Mesendoderm (in vitro differentiated cells): ENCODE results near the gene ANKRD60.

ENCODE experiments used
- DNase-seq: peaks from one replicate; pipeline ENCODE4 v3.0.0; 2013
- H2AK5ac ChIP-seq: 2 replicates; pipeline ENCODE4 v1.6.1; 2013; ENCODE audit warnings: low read length, inconsistent platforms
- H2BK120ac ChIP-seq: 2 replicates; pipeline ENCODE4 v1.6.1; 2013; ENCODE audit warnings: low read depth, mild to moderate bottlenecking, low read length, moderate library complexity, mixed read lengths
- H2BK15ac ChIP-seq: replicated peaks from 2 replicates; pipeline ENCODE4 v1.6.1; 2013; ENCODE audit warnings: low read depth, mild to moderate bottlenecking, moderate library complexity
- H2BK5ac ChIP-seq: 2 replicates; pipeline ENCODE4 v1.6.1; 2013; ENCODE audit warnings: low read length, inconsistent platforms
- H3K18ac ChIP-seq: 2 replicates; pipeline ENCODE4 v1.6.1; 2013; ENCODE audit warnings: mild to moderate bottlenecking, low read length, mixed read lengths
- H3K23ac ChIP-seq: one replicate; pipeline ENCODE4 v1.6.1; 2013; ENCODE audit warnings: low read length
- H3K27ac ChIP-seq: 2 replicates; pipeline ENCODE4 v1.5.1; 2013; ENCODE audit warnings: low read depth, mild to moderate bottlenecking, inconsistent platforms, low read length, moderate library complexity
- H3K27me3 ChIP-seq: 2 replicates; pipeline ENCODE4 v1.6.1; 2013; ENCODE audit warnings: low read length, control low read depth, mild to moderate bottlenecking, inconsistent platforms; ENCODE audit not compliant: insufficient read depth, poor library complexity
- H3K36me3 ChIP-seq: 2 replicates; pipeline ENCODE4 v1.6.1; 2013; ENCODE audit warnings: low read length, inconsistent platforms; ENCODE audit not compliant: control insufficient read depth, insufficient read depth
- H3K4ac ChIP-seq: one replicate; pipeline ENCODE4 v1.6.1; 2013; ENCODE audit warnings: low read depth, mild to moderate bottlenecking, low read length, moderate library complexity
- H3K4me1 ChIP-seq: 2 replicates; pipeline ENCODE4 v1.6.1; 2013; ENCODE audit warnings: low read depth, low read length, inconsistent platforms; ENCODE audit not compliant: control insufficient read depth
- H3K4me2 ChIP-seq: 2 replicates; pipeline ENCODE4 v1.6.1; 2013; ENCODE audit warnings: low read length
- H3K4me3 ChIP-seq: 2 replicates; pipeline ENCODE4 v1.5.1; 2013; ENCODE audit warnings: mild to moderate bottlenecking, low read length
- H3K56ac ChIP-seq: one replicate; pipeline ENCODE4 v1.6.1; 2013; ENCODE audit warnings: low read length
- H3K79me1 ChIP-seq: 2 replicates; pipeline ENCODE4 v1.6.1; 2013; ENCODE audit warnings: low read length, inconsistent platforms
- H3K79me2 ChIP-seq: 2 replicates; pipeline ENCODE4 v1.6.1; 2013; ENCODE audit warnings: mild to moderate bottlenecking, low read length; ENCODE audit not compliant: control insufficient read depth, insufficient read depth
- H3K9ac ChIP-seq: 2 replicates; pipeline ENCODE4 v1.6.1; 2013; ENCODE audit warnings: low read length, inconsistent platforms
- H4K5ac ChIP-seq: one replicate; pipeline ENCODE4 v1.6.1; 2013; ENCODE audit warnings: low read length
- H4K8ac ChIP-seq: one replicate; pipeline ENCODE4 v1.6.1; 2013; ENCODE audit warnings: low read depth, mild to moderate bottlenecking, control low read depth, low read length, moderate library complexity
- WGBS: extraction: QIAGEN DNeasy Blood & Tissue Kit; methylation state at CpG from one replicate; pipeline ENCODE4 v1.1.7; 2013; ENCODE audit warnings: low lambda C conversion rate, missing lambda C conversion rate; ENCODE audit not compliant: insufficient coverage; ENCODE audit errors: extremely low coverage; 5-methylcytosine and 5-hydroxymethylcytosine counted together

The ANKRD60 gene

DNA sequence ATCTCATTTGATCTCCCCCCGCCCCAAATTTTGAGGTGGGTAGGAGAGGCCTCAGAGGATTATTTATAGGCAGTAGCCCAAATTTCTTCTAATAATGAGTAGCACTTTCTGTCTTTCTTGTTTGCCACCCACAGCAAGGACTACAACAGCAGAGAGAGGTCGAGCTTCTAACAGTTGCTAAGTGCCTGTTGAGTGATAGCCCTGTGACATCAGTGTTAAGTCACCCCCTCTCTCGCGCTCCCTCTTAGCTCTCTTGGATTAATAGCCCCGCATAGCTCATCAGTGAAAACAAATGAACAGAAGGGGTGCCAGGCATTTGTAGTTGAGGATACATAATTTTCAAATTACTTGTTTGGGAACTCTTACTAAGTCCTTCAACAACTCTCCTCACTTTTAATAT lies 3.5 kb downstream of the ANKRD60 start:
- no peak overlapping the region for H3K27ac ChIP-seq
- no peaks in the 10 kb centered on the region for H3K4me1 ChIP-seq
- no peak overlapping the region for H4K8ac ChIP-seq
- H3K4me2 ChIP-seq = no peak overlapping the region
- H3K36me3 ChIP-seq = no peaks in the 10 kb centered on the region
- H3K18ac ChIP-seq = no peak overlapping the region
- H3K4me3 ChIP-seq = no peak overlapping the region
- no CpG with 5 or more reads among the region's 5 CpGs for WGBS
- H3K79me1 ChIP-seq = no peaks in the 10 kb centered on the region
- DNase-seq = no peak
- no peak overlapping the region for H3K9ac ChIP-seq
- no peak overlapping the region for H4K5ac ChIP-seq
- H3K23ac ChIP-seq = no peak overlapping the region
- no peak overlapping the region for H2AK5ac ChIP-seq
- no peaks in the 10 kb centered on the region for H3K79me2 ChIP-seq
- peaks cover 1% of the 10 kb centered on the region for H3K27me3 ChIP-seq
- no peak overlapping the region for H2BK5ac ChIP-seq
- no peak overlapping the region for H3K56ac ChIP-seq
- H3K4ac ChIP-seq = no peak overlapping the region
- H2BK120ac ChIP-seq = no peak overlapping the region
- H2BK15ac ChIP-seq = no peak overlapping the region

DNA sequence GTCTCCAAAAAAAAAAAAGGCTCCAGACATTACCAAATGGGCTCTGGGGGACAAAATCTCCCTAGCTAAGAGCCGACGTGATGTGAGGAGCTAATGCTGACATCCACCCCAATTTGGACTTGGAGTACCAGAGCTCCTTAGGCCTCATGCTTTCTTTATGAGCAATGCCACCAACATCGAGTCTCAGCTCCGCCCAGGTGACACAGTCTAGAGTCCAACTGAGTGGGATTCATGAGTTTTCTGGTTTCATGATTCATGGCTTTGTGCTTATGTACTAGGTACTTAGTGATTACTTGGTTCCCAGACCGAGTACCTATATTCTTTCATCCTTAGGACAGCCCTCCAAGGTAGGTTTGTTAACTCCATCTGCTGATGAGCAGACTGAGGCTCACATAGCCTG lies 4.4 kb downstream of the ANKRD60 start:
- no peak overlapping the region for H2BK5ac ChIP-seq
- no peak overlapping the region for H2BK15ac ChIP-seq
- no peaks in the 10 kb centered on the region for H3K79me1 ChIP-seq
- H3K56ac ChIP-seq = no peak overlapping the region
- H3K27me3 ChIP-seq = peaks cover 1% of the 10 kb centered on the region
- no peaks in the 10 kb centered on the region for H3K79me2 ChIP-seq
- no peak overlapping the region for H3K4me3 ChIP-seq
- H4K5ac ChIP-seq = no peak overlapping the region
- no peak overlapping the region for H3K23ac ChIP-seq
- no peak overlapping the region for H3K27ac ChIP-seq
- DNase-seq = no peak
- H3K18ac ChIP-seq = no peak overlapping the region
- no peak overlapping the region for H3K4ac ChIP-seq
- H2BK120ac ChIP-seq = no peak overlapping the region
- no CpG with 5 or more reads among the region's 5 CpGs for WGBS
- no peaks in the 10 kb centered on the region for H3K4me1 ChIP-seq
- H4K8ac ChIP-seq = no peak overlapping the region
- H3K4me2 ChIP-seq = no peak overlapping the region
- no peaks in the 10 kb centered on the region for H3K36me3 ChIP-seq
- H3K9ac ChIP-seq = no peak overlapping the region
- H2AK5ac ChIP-seq = no peak overlapping the region

DNA sequence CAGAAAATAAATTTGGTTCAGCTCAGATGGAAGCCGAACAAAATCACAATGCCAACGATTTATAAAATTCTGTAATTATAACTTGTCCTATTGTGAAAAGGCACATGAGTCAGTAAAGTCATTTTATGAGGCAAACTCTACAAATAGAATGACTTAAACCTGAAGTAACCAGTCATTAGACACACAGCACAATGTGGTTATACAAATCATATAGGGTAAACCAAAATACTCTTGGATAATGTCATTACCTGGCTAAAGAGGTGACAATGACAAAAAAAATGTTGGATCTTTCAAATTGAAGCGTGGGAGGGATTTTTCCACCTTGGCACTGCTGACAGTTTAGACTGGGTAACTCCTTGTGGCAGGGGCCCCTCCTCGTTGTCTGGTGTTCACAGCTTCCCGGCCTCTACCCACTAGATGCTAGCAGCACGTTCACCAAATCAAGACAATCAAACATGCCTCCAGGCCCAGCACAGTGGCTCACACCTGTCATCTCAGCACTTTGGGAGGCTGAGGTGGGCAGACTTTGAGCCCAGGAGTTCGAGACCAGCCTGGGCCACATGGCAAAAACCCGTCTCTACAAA lies 5.0 kb downstream of the ANKRD60 start:
- H3K4me3 ChIP-seq = no peak overlapping the region
- no peak overlapping the region for H2BK5ac ChIP-seq
- H3K79me2 ChIP-seq = no peaks in the 10 kb centered on the region
- H3K23ac ChIP-seq = no peak overlapping the region
- no peaks in the 10 kb centered on the region for H3K79me1 ChIP-seq
- no peak overlapping the region for H4K8ac ChIP-seq
- no peak overlapping the region for H3K4me2 ChIP-seq
- no peak overlapping the region for H2BK15ac ChIP-seq
- no peak overlapping the region for H3K9ac ChIP-seq
- H3K27me3 ChIP-seq = peaks cover 1% of the 10 kb centered on the region
- WGBS = no CpG with 5 or more reads among the region's 8 CpGs
- no peak overlapping the region for H3K18ac ChIP-seq
- H3K36me3 ChIP-seq = no peaks in the 10 kb centered on the region
- no peak overlapping the region for H3K27ac ChIP-seq
- H3K4me1 ChIP-seq = no peaks in the 10 kb centered on the region
- no peak overlapping the region for H2AK5ac ChIP-seq
- H3K4ac ChIP-seq = no peak overlapping the region
- no peak overlapping the region for H4K5ac ChIP-seq
- no peak for DNase-seq
- no peak overlapping the region for H2BK120ac ChIP-seq
- no peak overlapping the region for H3K56ac ChIP-seq

DNA sequence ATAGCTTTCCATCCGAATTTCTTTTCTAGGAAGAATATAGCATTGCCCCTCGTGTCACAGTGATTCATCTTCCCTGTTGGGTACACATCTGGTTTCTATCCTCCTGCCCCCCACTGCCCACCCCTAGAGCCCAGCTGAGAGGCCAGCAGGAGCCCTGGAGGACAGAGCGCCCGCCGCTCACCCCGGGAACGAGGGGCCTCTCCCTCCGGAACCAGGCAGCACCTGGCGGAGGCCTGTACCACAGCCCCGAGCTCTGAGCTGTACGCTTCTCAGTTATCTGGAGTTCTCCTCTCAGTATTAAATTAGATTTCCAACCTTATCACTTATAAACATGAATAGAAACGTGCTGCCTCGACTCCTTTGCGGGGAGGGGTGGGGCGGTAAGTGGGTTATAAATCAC lies 6.0 kb downstream of the ANKRD60 start:
- Histone ChIP-seq H3K79me1 (no peaks in the 10 kb centered on the region), H3K4me1 (no peaks in the 10 kb centered on the region), H4K5ac (no peak overlapping the region), H4K8ac (no peak overlapping the region), H3K23ac (no peak overlapping the region), H3K4ac (no peak overlapping the region), H2BK15ac (no peak overlapping the region), H3K9ac (no peak overlapping the region), H3K27me3 (no peaks in the 10 kb centered on the region), H2BK5ac (no peak overlapping the region), H3K79me2 (no peaks in the 10 kb centered on the region), H3K4me3 (no peak overlapping the region), H3K36me3 (no peaks in the 10 kb centered on the region), H3K18ac (no peak overlapping the region), H3K56ac (no peak overlapping the region), H3K27ac (no peak overlapping the region), H3K4me2 (no peak overlapping the region), H2AK5ac (no peak overlapping the region), H2BK120ac (no peak overlapping the region)
- no CpG with 5 or more reads among the region's 15 CpGs for WGBS
- DNase-seq = no peak

DNA sequence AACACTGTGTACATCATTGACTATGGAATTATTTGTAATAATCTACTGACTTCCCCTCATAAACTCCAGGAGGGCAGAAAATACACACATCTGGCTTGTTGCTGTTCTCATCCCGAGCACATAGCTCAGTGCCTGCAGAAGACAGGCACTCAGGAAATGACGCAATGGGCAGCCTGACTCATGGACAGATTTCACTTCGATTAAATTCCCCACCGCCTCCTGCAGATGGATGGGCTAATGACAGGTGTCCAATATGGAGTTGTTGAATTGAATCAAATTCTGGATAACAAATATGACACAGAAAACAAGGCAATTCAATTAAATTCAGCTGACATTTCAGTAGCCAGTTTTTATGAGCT lies 9.1 kb downstream of the ANKRD60 start:
- no peak overlapping the region for H3K9ac ChIP-seq
- no peaks in the 10 kb centered on the region for H3K27me3 ChIP-seq
- H3K4ac ChIP-seq = no peak overlapping the region
- H3K18ac ChIP-seq = no peak overlapping the region
- no peak overlapping the region for H2BK5ac ChIP-seq
- no peak overlapping the region for H4K8ac ChIP-seq
- H3K36me3 ChIP-seq = no peaks in the 10 kb centered on the region
- no peaks in the 10 kb centered on the region for H3K79me1 ChIP-seq
- H4K5ac ChIP-seq = no peak overlapping the region
- no peak overlapping the region for H2BK15ac ChIP-seq
- H3K23ac ChIP-seq = no peak overlapping the region
- H2AK5ac ChIP-seq = no peak overlapping the region
- H3K4me2 ChIP-seq = no peak overlapping the region
- H3K79me2 ChIP-seq = no peaks in the 10 kb centered on the region
- H3K4me1 ChIP-seq = no peaks in the 10 kb centered on the region
- H3K56ac ChIP-seq = no peak overlapping the region
- H3K4me3 ChIP-seq = no peak overlapping the region
- H3K27ac ChIP-seq = no peak overlapping the region
- WGBS = no CpG with 5 or more reads among the region's 4 CpGs
- no peak overlapping the region for H2BK120ac ChIP-seq
- DNase-seq = no peak

DNA sequence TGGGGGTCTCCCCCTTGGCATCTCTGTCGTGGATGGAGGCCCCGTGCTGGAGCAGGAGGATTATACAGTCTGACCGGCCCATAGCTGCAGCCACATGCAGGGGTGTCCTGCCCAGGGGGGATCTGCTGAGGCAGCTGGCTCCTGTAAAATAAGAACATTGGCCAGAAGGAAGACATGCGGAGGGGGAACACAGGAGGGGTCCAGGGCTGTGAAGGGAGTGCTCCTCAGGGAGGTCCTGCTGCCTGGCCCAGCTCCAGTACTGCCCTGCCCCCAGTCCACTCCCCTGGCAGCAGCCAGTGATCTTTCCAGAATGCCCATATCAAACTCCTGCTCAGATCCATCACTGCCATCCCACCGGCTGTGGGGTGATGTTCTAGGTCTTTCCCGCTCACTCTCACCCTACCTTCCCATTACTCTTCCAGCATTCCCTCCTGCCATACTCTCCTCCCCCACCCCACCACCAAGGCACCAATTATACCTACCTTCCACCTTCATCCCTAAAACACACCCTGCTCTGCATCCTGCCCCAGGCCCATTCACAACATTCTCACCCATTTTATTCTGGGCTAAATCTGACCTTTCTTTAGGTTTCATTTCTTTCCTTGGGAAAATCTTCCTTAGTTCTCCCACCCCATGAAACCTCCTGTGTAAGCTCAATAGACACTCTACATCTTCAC lies 9.7 kb downstream of the ANKRD60 start:
- H3K27me3 ChIP-seq = no peaks in the 10 kb centered on the region
- no peak overlapping the region for H3K27ac ChIP-seq
- no peaks in the 10 kb centered on the region for H3K79me2 ChIP-seq
- no peak overlapping the region for H2BK15ac ChIP-seq
- H4K5ac ChIP-seq = no peak overlapping the region
- no peak overlapping the region for H3K9ac ChIP-seq
- H3K4me1 ChIP-seq = no peaks in the 10 kb centered on the region
- H3K56ac ChIP-seq = no peak overlapping the region
- H4K8ac ChIP-seq = no peak overlapping the region
- no CpG with 5 or more reads among the region's 6 CpGs for WGBS
- no peak overlapping the region for H3K18ac ChIP-seq
- H3K79me1 ChIP-seq = no peaks in the 10 kb centered on the region
- no peak overlapping the region for H2BK5ac ChIP-seq
- DNase-seq = no peak
- no peaks in the 10 kb centered on the region for H3K36me3 ChIP-seq
- H3K23ac ChIP-seq = no peak overlapping the region
- no peak overlapping the region for H2BK120ac ChIP-seq
- no peak overlapping the region for H2AK5ac ChIP-seq
- no peak overlapping the region for H3K4me2 ChIP-seq
- no peak overlapping the region for H3K4ac ChIP-seq
- H3K4me3 ChIP-seq = no peak overlapping the region
